Gastroesophageal sphincter (tissue), 3 donors: ENCODE data around the gene SKOR1.

Source experiments
- CTCF ChIP-seq, 4 experiments: fragments of 200-600 bp in 2 of 4; fragments of 450-650 bp in 2 of 4; sonication (generic) in 1 of 4; IDR thresholded peaks; one replicate each; pipeline ENCODE4 v1.5.1; 2017 to 2019; ENCODE audit warnings: antibody characterized with exemption in 4 of 4, mild to moderate bottlenecking in 2 of 4, moderate library complexity in 2 of 4
- POLR2A ChIP-seq, 2 donors: fragments of 450-650 bp; IDR thresholded peaks; one replicate each; pipeline ENCODE4 v1.6.1; 2017; ENCODE audit warnings: antibody characterized with exemption in 2 of 2, mild to moderate bottlenecking in 2 of 2, moderate library complexity in 1 of 2
- POLR2AphosphoS5 ChIP-seq: sonication (generic); formaldehyde crosslinking; IDR thresholded peaks from one replicate; pipeline ENCODE4 v1.6.1; 2017; ENCODE audit warnings: antibody characterized with exemption

GRCh38 chr15:67850336-67850735, 25.0 kb downstream of the SKOR1 start:
- TF ChIP-seq POLR2AphosphoS5 (no peak), CTCF (IDR thresholded peaks at IDR 0.05) (no peak), POLR2A (IDR thresholded peaks at IDR 0.05) (no peak)
